Activated CD4-positive, alpha-beta T cell treated with anti-CD3 and anti-CD28 coated beads, Interleukin-10, Interleukin-2, amounts not matched to agents 100 ng/mL and 50 ng/mL, durations not matched to agents 16 hours and 8 hours (primary cell): ENCODE measurements around the gene CDKN1C.

Experiments used
- DNase-seq: peaks from one replicate; pipeline ENCODE4 v3.0.0-alpha.2; 2020

Gene CDKN1C

DNA sequence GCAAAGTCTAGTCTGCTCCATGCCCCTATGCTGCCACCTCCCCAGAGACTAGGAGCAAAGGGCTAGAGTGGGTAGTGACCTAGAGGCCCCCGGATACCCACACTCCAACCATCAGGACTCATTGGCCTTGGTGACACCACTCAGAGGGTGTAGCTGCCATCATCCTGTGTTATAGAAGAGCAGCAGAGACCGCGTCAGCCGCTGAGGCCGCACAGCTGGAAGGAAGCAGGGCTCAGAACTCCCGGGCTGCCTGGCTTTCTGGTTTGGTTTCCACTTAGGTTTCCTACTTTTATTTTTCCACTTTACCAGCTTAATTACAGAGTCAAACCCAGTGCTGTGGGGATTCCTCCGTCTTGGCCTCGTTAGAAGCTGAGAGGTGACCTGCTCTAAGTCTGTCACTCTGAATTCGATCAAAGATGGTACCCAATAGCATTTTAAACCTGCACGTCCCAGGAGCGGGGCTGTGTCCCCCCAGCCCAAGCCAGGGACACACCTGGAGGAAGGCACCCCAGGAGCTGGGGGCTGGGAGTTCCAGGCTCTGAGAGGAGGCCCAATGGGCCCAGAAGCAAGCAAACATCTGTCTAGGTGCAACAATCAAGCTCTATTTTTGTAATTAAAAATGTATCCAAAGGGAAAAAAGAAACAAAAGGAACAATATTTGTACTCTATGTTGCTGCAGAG lies 2.1 kb upstream of the CDKN1C start:
- no peak for DNase-seq

DNA sequence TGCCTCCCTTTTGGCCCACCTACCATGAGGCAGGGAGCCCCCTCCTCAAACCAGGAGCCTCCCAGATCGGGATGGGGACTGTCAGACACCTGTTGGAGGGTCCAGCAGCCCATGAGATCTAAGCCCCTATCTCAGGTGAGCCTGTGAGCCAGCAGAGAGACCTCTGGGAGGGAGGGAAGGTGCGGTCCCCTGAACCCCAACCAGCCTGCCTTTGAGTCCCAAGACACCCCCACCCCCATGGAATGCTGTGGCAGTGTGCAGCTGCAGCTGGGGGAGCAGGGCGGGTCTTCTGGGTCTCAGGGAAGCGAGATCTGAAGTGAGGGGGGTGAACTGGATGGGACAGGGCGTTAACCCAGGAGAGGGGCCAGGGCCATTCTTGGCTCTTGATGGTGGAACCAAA lies 1.4 kb upstream of the CDKN1C start:
- no peak for DNase-seq

DNA sequence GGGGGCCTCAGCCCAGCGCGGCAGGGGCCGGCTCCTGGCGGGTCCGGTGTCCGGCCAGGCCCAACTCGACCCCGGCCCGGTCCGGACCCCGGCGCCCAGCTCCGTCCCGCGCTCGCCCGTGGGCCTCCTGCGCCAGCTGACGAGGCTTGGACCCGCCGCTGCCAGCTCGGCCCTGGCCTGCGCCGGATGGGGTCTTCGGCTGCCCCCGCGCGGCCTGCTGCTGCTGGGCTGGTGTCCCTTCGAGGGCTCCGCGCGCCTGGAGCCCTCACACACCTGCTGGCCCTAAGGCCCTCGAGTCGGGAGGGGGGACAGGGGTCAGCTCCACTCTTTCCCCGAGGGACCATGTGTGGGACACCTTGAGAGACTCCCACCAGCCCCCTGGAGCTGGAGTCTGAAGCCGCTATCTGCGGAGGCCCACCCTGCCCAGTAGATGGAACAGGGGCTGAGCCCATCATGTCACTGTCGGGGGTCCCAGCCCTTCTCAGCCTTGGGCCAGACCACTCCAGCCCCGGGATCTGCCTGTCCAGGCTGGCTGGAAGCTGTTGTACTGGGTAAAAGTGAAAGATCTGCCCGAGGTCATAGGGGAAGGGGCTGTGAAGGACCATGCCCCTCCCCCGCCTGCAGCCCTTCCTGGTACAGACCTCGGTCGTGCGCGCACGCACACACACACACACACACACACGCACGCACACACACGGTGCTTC lies 768 bp upstream of the CDKN1C start:
- no peak for DNase-seq

DNA sequence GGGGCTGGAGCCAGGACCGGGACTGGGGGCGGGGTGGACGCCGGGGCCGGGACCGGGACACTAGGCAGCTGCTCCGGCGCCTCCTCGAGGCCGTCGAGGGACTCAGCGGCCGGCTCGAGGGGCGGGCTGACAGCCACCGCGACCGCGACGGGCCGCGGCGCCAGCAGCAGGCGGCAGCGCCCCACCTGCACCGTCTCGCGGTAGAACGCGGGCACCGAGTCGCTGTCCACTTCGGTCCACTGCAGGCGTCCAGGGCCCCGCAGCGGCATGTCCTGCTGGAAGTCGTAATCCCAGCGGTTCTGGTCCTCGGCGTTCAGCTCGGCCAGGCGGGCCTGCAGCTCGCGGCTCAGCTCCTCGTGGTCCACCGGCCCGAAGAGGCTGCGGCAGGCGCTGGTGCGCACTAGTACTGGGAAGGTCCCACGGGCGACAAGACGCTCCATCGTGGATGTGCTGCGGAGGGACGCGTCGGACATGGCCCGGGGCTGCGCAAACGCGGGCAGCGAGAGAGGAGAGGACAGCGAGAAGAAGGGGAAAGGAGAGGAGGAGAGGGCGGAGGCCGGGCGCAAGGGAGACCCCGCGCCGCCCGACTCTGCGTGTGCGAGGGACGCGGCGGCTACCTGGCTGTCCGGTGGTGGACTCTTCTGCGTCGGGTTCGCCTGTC lies 428 bp downstream of the CDKN1C start:
- DNase-seq: peak; percentile 25

DNA sequence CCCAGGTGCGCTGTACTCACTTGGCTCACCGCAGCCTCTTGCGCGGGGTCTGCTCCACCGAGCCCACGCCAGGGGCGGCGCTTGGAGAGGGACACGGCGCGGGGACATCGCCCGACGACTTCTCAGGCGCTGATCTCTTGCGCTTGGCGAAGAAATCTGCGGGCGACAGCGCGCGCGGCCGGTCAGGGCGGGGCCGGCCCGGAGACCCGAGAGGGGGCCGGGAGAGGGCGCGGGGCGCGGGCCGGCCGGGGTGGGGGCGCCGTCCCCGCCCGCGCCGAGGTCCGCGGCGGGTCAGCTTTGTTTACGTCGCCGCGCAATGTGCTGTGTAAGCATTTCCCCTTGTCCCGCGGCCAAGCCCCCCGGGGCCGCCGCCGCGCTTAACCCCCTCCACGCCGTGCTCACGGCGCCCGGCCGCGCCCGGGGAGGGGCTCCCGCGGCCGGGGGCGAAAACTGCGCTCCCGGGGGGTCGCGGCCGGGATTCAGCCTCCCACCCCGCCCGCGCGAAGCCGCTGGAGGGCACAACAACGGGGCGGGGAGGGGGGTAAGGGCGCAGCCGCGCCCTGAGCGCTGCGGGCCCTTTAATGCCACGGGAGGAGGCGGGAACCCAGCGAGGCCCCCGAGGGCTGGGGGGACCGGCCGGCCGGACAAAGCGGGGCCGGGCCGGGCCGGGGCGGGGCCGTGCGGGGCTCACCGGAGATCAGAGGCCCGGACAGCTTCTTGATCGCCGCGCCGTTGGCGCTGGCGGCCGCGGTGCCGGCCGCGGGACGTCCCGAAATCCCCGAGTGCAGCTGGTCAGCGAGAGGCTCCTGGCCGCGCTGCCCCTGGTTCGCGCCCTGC lies 1.4 kb downstream of the CDKN1C start:
- DNase-seq: no peak

DNA sequence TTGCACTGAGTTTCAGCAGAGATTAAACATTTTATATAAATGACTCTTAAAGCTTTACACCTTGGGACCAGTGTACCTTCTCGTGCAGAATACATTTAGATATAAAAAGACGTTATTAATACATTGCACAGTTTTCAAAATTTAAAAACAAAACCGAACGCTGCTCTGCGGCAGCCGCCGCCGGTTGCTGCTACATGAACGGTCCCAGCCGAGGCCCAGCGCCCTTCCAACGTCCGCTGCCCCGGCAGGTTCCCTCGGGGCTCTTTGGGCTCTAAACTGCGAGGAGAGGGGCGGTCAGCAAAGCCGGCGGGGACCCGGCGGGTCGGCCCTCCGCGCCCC lies 2.0 kb downstream of the CDKN1C start:
- DNase-seq: no peak

DNA sequence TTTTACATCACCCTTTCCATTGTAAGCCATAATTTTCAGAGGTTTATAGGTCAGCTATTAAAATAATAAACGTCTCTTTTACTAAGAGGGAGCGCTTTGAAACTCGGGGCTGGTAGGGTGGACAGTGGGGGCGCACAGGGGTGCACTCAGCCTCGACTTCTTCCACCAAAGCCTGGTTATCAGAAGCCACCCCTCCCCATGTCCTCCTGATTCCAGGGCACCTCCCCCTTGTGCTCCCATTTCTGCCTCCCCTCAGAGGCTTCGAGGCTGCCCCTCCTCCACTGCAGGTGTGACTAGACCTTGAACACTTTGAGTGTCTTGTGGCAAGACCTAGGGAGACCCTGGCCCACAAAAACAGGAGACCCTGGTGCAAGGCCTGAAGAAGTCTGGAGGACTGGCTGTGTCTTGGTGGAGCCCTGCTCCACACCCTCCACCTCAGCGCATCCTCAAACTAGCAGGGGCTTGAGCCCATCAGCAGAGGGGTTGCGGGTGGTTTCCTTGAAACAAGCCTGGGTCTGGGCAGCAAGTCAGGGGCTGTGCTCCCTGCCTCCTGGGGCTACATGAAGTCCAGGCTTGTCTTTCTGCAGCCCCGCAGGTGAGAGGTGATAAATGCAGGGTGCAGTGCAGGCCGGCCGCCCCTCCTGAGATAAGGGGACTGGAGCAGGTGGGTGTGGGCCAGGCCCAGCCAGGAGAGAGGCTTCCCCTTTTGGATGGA lies 3.0 kb downstream of the CDKN1C start:
- no peak for DNase-seq

DNA sequence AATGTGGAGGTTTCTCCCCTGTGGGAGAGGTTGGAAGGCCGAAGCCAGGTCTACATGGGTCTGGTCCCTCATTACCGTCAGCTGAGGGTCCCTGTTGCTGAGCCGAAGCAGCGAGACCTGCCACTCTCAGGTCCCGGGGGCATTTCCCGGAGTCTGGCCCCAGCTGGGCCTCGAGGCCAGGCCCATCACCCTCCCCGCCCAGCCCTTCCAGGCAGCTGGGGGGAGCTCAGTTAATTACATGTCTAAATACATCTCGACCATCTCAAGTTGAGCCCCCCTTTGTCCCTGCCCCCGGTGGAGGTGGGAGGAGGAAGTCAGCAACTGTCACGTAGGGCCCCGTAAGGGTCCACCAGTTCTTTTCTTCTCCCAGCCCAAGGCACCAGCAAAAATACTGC lies 3.6 kb downstream of the CDKN1C start:
- DNase-seq: no peak

DNA sequence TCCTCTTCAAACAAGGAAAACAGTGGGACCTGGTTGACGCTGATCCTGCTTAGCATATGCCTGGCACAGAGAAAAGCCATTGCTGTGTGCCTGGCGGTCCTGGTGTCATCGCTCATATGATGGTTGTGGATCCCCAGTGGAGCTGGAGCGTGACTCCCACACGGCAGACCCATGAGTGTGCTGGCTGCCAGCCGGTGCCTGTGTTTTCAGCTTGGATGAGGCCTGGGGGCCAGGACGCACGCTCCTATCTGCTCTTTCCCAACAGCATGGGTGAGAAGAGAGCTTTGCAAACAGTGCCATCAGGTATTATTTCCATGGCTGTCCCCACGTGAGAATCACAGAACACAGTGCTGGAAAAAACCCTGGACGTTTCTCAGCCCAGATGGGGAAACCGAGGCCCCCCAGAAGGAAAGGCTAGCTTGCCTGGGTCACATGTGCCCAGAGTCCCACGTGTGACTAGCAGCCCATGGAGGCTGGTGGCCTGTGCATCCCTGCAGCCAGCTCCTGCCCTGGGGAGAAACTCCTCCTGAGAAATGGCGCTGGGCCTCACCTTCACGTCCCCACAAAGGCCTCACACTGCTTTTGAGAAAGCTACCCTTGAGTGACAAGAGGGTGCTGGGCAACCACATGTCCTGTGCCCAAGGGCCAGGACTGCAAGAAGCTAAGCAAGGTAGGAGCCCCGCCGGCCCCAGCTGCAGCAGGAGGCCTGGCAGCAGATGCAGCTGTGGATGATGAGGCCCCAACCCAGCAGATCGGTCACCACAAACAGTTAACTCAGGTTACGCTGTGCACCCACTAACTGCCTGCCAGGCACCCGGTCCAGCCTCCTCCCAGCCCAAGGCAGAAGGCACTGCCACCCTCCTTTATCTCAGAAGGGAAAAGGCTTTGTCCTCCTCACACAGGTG lies 4.2 kb downstream of the CDKN1C start:
- no peak for DNase-seq

DNA sequence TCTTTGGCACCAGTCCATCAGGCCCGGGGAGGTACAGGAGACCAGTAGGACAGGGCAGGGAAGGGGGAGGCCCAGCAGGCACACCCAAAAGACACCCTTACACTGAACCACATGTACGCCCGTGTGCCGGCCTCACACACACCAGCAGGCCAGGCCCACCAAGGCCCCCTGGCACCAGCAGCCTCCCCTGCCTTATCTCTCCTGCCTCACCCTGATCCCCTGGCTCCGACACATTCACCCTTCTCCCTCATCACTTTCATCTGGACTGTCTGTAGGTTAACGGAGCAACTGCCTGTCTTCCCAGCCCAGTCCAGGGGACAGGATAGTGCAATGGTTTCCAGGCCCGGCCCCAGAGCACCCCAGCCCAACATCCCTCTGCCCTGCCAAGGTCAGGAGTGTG lies 4.9 kb downstream of the CDKN1C start:
- DNase-seq: no peak

DNA sequence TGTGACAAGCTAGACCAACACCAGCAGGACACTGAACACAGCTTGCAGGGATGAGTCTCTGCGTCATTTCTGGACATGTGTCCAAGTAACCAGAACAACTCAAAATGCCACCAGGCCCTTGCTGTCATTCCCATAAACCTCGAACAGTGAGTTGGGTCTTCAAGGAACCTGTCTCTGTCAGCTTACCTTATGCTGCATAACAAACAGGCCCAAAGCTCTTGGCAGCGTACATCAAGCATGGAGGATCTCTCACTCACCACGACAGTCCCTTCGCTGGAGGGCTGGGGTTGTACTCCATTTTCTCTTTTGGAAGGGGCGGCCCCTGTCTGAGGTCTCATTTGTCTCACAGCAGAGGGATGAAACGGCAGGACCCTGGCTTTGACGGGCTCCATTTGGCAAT lies 6.8 kb downstream of the CDKN1C start:
- DNase-seq: no peak

DNA sequence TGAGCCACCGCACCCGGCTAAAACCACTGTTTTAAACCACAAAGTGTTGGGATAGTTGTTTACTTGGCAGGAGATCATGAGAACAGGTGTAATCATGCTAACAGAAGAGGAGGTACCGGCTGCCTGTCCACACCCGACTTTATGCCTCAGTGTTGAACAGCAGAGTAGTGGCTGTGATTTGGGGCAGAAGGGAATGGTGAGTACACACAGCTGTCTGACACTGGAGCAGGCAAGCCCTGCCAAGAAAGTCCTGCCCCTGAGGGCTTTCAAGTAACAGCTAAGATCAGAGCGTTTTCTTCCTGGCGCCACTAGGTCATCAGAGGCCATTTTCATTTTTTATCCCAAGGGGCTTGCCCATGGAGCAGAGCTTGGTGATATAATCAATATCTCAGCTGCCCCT lies 8.1 kb downstream of the CDKN1C start:
- no peak for DNase-seq

DNA sequence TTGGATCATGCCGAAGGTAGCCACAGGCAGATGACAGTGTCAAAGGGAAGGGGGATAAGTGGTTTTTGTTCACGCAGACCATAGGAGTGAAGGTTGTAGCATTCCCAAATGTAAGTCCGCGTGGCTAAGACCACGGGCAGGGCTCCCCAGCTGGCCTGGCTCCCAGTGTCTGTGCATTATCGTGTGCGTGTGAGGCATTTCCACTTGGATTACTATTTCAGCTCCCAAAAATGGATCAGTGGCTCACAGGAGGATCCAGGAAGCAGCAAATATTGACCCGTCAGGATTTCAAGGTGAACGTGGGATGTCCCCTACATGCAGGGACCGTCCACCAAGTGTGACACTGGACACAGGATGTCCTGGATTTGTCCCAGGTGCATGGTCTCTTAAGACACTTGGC lies 10.6 kb downstream of the CDKN1C start:
- DNase-seq: no peak

DNA sequence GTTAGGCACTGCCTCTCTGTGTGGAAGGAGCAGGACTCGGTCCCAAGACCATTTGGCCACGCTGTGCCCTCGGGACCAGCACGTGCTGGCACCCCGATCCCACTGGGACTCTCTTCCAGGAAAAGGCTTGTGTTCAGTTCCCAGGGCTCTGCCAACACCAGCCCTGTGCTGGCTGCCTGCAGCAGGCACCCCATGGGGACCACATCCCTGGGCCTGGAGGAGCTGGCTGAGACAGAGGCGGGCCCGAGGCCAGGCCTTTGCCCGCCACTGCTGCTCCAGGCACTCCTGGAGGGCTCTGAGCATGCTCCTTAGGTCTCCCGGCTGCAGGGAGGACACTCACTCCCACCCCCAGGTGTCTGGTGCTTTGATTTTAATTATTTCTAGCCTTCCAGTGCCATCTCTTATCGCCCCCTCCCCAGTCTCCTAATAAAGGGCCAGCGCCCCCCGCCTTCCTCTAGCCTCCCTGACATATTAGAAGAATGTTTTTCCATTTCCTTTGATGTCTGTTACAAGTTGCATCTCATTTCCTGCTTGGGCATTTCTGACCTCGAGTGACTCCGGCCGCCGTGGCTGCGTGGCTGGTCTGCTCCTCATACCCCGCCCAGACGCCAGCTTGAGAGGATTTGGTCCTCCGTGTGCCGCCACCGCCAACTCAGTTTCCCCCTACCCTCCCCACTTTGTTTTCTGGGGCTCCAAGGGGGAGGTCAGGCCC lies 14.4 kb downstream of the CDKN1C start:
- no peak for DNase-seq

DNA sequence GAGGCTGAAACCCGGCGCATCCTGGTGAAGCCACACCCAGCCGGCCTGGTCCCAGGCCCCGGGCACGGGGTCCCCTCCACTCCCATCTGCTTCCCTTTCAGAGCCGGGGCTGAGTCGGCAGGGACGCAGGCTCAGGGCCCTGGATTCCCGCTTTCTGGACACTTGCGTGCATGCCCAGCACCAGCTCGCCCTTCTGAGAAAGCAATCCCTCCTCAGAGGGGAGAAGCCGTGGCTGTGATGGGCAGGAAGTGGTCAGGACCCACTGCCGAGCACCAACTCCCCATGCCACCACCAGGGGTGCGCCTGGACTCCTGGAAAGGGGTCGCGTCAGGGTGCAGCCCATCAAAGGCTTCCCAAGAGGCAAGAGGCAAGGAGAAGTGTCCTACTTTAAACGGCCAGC lies 15.1 kb downstream of the CDKN1C start:
- no peak for DNase-seq

DNA sequence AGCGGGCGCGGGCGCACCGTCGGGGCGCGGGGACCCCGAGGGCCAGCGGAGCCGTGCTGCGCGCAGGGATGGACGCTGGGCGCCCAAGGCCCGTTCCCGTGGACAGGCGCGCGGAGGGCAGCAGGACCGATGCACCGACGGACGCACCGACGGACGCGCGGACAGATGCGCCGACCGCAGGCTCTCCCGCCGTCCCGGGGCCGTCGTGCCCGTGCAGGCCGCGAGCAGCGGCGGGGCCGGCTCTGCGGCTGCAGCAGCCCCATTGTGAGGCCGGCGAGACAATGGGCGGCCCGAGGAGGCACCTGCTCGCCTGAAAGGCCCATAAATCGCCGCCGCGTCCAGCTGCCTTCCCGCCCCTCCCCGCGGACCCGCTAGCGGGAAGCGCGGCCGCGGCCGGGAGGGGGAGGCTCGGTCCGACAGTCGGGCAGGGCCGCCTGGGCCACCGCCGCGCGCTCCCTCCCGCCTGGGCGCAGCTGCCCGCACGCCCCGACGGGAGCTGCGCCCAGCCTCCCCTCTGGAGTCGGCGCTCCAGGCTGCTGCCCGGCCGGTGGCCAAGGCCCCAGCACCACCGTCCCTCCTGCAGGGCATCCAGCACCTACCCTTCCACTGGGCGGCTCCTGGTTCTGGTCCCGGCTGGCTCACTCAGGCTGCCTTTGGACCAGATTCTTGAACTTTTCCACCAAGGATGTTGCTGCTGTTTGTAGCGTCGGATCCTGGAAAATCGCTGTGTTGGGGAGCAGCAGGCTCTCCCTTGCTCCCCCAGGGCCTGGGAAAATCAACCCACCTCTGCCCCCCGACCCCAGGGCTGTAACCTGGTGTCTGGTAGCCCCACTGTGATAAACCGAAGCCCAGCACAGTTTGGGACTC lies 15.8 kb downstream of the CDKN1C start:
- no peak for DNase-seq

DNA sequence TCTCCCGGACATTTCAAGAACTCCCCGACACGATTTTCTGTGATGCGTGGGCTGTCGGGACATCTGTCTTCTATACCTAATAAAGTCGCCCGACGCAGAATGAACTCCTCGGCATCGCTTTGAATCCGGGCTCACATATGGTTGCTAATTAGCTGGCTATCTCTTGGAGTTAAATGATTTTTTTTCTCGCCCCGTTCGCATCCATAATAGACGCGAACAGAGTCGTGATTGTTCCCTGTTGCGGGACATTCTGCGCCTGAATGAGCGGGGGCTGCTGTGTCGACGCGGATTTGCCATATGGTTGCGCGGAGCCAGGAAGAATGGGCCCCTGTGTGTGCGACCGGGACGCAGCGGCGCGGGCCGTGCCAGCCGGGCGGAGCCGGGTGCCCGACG lies 16.4 kb downstream of the CDKN1C start:
- no peak for DNase-seq

DNA sequence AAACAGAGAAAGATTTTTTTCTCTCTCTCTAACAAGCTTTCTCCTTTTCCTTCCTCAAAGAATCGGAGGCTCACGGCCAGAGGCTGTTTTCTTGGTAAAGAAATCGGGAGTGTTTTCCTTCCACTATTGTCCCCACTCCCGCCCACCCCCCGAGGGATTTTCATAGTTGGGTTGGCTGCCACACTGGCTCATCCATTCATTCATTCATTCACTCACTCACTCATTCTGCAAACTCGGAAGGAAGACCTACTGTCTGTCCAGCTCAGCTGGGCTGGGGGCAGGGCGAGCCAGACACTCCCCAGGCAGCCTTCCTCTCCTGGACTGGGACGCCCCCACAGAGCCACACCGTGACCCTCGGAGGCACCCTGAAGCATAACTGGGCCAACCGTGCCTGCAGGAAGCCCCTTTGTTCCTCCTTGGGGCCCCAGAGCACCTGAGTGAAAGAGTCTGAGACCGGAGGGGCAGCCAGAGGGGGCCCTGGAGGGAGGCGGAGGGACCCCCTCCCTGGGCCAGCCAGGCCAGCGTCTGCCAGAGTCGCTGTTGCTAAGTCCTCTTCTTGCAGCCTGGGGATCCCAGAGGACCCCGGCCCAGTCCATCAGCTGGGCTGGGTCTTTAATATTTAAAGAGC lies 17.0 kb downstream of the CDKN1C start:
- no peak for DNase-seq

DNA sequence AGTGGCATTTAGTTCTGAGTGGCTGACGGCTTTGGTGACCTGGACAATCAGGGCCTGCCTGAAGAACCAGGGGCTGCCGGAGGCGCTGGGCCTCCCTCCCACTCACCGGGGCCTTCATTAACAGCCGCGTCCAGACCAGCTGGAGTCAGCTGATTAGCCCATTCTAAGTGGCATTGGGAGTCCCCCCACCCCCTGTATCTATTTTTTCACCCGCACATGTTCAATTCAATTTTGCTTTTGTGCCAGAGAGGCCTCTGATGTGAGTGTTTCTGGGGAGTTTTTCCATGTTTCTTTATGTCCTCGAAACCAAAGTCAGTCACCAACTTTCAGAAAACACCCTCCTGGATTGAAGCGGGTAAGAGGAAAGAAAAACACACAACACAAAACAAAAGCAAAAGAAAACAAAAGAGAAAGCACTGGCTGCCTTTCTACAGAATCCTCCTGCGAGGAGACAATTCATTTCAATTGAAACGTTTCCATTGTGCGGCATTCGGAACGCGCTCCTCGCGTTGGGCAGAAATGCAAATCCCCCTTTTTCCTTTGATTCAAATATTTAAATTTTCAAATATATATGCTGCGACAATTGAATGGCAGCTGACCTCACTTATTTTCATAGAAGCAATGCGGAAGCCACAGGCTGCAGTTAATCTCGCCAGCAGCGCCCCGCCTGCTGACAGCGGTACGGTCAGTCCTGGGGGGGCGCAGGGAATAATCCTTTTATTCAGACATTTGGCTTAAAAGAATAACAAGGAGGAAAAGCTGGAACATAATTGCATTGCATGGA lies 17.7 kb downstream of the CDKN1C start:
- DNase-seq: no peak
